HG02938 (cell line): ENCODE measurements around the gene RELL1.
"Not testable (repeated sequence)": the region's sequence is repeated elsewhere in the genome, so short reads cannot be mapped to it uniquely, and the experiment has no call there.

ENCODE experiments used
- ATAC-seq: cut with Tn5 transposase; IDR thresholded peaks from one replicate; pipeline ENCODE4 v1.9.1; 2021; ENCODE audit warnings: mild to moderate bottlenecking, moderate library complexity; ENCODE audit not compliant: unreplicated experiment

The RELL1 gene

GRCh38 chr4:37693450-37694190 is 7.4 kb upstream of the RELL1 start:
- no peak for ATAC-seq

GRCh38 chr4:37693030-37693429 is 6.9 kb upstream of the RELL1 start:
- no peak for ATAC-seq

GRCh38 chr4:37690976-37691375 is 4.8 kb upstream of the RELL1 start:
- ATAC-seq, result no peak

GRCh38 chr4:37689353-37690095 is 3.3 kb upstream of the RELL1 start:
- no peak for ATAC-seq

GRCh38 chr4:37687681-37688080 is 1.5 kb upstream of the RELL1 start:
- no peak for ATAC-seq

- no peak for ATAC-seq
Measured at GRCh38 chr4:37687194-37687562, 1.0 kb upstream of the RELL1 start.

GRCh38 chr4:37685823-37686372 is 278 bp downstream of the RELL1 start:
- ATAC-seq, result peak; percentile 12

- ATAC-seq, result no peak
Measured at GRCh38 chr4:37685161-37685822, 884 bp downstream of the RELL1 start.

- ATAC-seq, result no peak
Measured at GRCh38 chr4:37684154-37684553, 2.0 kb downstream of the RELL1 start.

- peak; percentile 31 for ATAC-seq
Measured at GRCh38 chr4:37682701-37683401, 3.3 kb downstream of the RELL1 start.

- no peak for ATAC-seq
Measured at GRCh38 chr4:37680089-37680488, 6.1 kb downstream of the RELL1 start.

- ATAC-seq, result no peak
Measured at GRCh38 chr4:37679301-37679700, 6.9 kb downstream of the RELL1 start.

- no peak for ATAC-seq
Measured at GRCh38 chr4:37678624-37679023, 7.6 kb downstream of the RELL1 start.

GRCh38 chr4:37675587-37676290 is 10.4 kb downstream of the RELL1 start:
- peak; percentile 88 for ATAC-seq

GRCh38 chr4:37674439-37674838 is 11.7 kb downstream of the RELL1 start:
- ATAC-seq, result no peak

- ATAC-seq, result no peak
Measured at GRCh38 chr4:37673538-37674192, 12.5 kb downstream of the RELL1 start.

- ATAC-seq, result no peak
Measured at GRCh38 chr4:37671072-37671471, 15.1 kb downstream of the RELL1 start.

- ATAC-seq, result no peak
Measured at GRCh38 chr4:37670249-37670648, 15.9 kb downstream of the RELL1 start.

- not testable (repeated sequence) for ATAC-seq
Measured at GRCh38 chr4:37669124-37669523, 17.1 kb downstream of the RELL1 start.
